Stimulated activated CD4-positive, alpha-beta T cell treated with anti-CD3 and anti-CD28 coated beads, Interleukin-2, amount 100 ng/mL, for 48 hours (primary cell): Measurements from ENCODE around the gene TM6SF1.
"Not testable (repeated sequence)": the region's sequence is repeated elsewhere in the genome, so short reads cannot be mapped to it uniquely, and the experiment has no call there.

Experiments used
- DNase-seq, 2 donors: peaks; one replicate each; pipeline ENCODE4 v3.0.0-alpha.2; 2020

The TM6SF1 gene

DNA sequence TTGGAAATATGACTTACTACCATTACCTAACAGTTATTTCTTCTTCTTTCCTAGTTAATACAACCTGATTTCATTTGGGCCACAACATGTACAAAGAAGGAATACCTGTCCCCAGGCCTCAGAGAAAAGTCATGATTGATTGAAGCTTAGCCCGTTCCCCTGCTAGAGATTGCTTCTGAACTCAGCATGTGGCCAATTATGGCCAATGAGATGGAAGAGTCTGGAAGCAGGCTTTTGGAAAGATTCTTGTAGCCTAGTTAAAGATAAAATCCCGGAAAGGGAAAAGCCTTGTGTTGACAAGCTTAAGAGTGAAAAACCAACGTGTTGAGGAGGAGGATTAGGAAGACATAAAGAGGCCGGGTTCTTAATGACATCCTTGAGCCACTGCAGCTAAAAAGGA is 17.0 kb upstream of the TM6SF1 start:
- no peak for DNase-seq

DNA sequence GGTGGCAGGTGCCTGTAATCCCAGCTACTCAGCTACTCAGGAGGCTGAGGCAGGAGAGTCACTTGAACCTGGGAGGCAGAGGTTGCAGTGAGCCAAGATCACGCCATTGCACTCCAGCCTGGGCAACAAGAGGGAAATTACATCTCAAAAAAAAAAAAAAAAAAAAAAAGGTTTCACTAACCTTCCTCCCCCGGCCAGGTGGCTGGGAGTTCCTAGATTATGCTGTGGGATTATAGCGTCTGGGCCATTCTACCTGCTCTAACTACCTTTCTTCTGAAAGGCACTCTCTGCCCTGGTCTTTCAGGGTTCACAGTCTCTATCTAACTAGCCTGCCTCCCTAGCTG is 15.5 kb upstream of the TM6SF1 start:
- DNase-seq = not testable (repeated sequence)

- DNase-seq = no peak
Measured at GRCh38 chr15:83092309-83092976, 15.0 kb upstream of the TM6SF1 start.

DNA sequence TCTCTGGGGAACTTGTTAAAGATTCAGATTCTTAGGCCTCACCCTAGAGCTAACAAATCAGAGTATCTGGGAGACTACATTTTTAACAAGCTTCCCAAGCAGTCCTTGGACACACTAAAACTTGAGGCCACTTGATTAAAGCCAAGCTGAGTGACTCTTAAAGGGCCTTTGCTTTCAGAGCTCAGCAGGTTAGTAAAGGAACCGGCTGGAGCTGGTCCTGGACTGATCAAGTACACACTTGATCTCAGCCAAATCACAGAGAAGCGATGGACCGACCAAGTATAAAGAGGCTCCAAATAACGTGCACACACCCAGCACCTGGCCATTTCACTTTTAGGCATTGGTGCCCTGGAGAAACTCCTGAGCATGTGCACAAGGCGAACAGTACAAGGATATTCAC is 12.9 kb upstream of the TM6SF1 start:
- DNase-seq = no peak

DNA sequence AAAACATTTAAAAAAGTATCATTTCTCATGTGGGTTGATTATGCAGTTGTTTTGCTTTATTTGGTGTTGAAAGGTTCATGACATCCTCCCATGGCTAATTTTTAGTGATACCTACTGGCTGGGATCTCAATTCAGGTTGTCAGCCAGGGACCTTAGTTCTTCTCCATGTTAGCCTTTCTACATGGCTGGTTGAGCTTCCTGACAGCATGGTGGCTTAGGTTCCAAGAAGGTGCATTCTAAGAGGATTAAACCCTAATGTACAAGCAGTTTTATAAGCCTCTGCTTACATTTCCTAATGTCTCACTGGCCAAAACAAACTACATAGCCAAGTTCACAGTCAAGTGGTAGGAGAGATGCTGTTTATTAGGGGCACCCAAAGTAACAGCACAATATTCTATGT is 9.4 kb upstream of the TM6SF1 start:
- no peak for DNase-seq

GRCh38 chr15:83099290-83099689 is 8.2 kb upstream of the TM6SF1 start:
- DNase-seq = no peak

DNA sequence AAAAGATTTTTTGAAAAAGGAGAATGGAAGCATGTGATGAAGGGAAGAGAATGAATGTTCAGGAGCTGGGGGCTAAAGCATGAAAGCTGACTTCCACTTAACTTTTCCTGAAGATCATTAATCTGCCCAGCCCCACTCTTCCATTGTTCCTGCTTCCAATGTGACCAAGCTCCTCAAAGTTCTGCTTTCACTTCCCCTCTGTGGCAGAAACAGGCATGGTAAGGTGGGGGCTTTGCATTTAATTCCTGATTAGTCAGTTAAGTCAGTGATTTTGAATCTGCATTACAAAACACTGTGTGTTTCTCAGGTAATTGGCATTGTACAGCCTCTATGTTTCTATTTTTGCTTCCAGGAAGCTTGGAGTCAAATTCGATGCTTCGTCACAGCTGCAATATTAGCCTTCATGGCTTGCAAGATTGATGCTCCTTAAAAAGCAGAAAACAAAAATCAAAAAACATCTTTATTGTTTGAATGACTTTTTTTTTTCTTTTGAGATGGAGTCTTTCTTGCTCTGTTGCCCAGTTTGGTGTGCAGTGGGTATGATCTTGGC is 7.3 kb upstream of the TM6SF1 start:
- DNase-seq = no peak

GRCh38 chr15:83102346-83102745 is 5.1 kb upstream of the TM6SF1 start:
- DNase-seq = no peak

GRCh38 chr15:83104141-83104540 is 3.3 kb upstream of the TM6SF1 start:
- DNase-seq = no peak

DNA sequence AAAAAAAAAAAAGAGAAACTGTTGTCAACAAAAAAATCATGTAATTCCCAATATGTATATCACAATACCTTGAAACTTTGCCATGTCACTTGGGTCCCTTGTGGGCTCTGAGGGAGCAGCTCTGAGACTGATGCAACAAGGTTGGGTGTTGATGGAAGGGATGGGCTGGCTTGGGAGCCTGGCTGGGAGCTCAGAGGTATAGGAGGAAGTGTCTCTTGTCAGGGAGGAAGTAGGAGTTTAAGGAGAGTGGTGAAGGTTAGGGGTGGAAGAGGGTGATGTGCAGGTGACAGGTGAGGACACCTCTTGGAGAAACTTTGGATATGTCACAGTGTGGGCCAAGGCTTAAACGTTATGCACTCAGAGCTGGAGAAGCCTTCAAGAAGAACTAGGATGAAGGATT is 2.0 kb upstream of the TM6SF1 start:
- DNase-seq = no peak

GRCh38 chr15:83107841-83108181 is 366 bp downstream of the TM6SF1 start:
- no peak for DNase-seq

DNA sequence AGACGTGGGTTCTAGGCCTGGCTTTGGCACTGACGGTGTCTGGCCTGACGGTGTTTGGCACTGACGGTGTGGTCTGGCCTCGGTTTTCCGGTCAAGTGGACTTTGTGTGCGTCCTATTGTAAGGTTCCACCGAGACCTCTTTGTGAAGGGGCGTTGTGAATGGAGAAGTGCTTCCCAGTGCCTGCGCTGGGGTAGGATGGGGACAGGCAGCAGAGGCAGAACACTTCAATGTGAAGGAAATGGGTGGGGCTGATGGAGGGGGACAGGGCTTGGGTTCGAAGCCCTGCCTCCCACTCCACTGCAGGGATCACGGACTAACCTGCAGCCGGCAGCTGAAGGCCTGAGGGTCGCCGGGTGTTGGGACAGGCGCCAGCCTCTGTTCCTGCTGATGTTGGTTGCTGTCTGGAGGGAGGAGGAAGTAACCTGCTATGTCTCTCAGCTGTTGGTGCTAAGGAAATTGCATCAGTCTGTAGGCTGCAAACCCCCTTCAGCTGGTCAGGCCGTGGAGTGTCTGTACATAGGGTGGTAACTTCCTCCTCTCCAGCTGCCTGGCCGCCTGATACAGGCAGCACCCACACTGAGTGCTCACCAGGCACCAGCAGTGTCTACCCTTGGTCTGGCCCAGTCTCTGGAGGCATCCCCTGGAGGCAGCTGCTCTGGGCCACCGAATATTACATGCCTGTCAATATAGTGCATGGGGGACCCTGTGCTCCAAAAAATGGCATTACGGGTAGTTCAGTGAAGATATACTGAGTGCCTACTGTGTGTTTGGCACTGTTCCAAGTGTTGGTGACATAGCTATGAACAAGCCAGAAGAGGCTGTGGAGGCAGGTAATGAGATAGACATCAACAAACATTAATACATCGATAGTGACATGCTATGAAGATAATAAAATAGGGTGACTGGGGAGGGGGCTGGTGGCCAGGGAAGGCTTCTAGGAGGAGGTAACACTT is 1.1 kb downstream of the TM6SF1 start:
- DNase-seq = no peak

- no peak for DNase-seq
Measured at GRCh38 chr15:83109532-83109931, 2.1 kb downstream of the TM6SF1 start.

DNA sequence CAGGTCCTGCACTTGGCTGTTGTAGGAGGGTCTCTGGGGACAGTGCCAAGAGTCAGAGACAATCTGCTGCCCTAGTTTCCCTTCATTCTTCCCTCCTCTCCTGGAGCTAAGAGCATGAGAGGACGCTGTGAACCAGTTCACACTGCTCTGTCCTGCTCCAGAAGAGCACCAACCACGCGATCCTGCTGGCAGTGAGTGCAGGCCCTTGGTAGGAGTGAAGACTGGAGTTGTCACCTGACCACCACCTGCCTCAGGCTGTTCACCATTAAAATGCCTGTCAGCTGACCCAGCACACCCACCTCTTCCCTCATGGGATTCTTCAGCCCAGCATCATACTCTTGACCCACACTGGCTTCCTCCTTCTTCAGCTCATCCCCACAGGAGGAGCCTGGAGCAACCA is 2.9 kb downstream of the TM6SF1 start:
- no peak for DNase-seq

DNA sequence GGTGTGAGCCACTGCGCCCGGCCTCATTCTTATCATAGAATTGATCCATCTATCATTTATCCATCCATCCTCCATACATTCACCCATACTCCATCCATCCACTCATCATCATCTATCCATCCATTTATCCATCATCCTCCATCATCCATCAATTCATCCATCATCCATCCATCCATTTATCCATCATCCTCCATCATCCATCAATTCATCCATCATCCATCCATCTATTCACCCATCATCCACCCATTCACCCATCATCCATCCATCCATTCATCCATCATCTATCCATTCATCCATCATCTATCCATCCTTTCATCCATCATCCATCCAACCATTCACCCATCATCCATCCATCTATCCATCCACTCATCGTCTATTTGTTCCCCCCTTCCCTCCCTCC is 3.7 kb downstream of the TM6SF1 start:
- DNase-seq = no peak

DNA sequence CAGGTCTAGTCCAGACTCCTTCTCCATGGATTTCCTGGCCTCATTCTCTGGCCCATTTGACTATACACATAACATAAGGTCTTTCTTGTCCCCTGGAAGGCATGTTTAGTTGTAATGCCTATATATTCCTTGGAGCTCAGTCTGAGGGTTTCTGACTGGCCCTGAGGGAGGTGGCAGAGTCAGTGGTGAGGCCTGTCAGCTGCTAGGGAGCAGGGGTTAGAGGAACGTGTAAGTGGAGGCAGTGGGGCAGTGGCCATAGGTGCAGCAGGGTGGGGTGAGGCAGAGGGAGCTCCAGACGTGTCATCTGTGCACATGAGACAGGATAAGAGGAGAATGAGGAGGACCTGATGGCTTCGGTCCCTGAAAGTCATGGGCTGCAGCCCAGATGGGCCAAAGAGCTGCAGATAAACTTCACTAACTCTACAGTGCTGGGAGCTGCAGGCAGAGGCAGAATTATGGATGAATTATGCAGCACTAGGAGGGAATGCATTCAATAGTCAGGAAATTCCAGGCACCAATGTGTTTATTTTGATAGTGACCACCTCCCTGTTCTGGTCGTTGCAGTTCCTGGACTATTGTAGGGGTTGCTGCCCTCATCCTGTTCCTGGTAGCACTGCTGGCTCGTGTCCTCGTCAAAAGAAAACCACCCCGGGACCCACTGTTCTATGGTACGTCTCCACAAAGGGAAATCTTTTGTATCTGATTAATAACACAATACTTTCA is 4.9 kb downstream of the TM6SF1 start:
- DNase-seq = no peak

DNA sequence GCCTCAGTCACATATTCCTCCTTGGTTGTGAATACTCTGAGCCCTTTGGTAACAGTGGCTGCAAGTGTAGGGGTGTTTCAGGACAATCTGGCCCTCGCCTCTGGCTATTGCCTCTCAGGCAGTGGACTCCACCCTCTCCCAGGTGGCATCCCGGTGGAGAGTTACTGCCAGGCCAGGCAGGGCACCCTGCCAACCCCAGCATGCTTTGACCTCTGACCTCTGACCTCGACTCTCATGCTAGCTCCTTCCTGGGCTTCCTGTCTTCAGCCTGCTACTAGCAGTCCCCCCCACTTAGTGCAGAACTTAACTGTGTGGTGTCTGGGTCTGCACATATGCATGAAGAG is 5.5 kb downstream of the TM6SF1 start:
- DNase-seq = no peak

- no peak for DNase-seq
Measured at GRCh38 chr15:83113881-83114674, 6.6 kb downstream of the TM6SF1 start.

- no peak for DNase-seq
Measured at GRCh38 chr15:83114856-83115255, 7.4 kb downstream of the TM6SF1 start.

DNA sequence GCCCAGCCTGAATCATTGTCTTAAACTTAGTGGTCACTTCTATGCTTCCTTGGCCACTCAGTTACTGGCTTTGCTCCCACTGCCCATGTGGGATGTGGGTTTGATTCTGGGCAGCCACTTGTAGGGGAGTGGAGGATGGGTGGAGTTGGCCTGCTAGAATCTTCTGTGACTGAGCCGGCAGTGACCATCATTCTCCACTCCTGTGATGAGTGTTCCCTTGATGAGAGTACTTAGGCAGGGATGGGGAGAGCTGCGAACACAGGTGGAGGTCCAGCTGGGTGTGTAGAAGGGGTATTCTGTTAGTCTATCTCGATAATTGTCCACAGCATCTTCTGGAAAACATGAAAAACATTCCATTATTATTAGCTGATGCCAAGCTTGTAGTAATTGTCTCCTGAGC is 8.0 kb downstream of the TM6SF1 start:
- DNase-seq = no peak

GRCh38 chr15:83115831-83116565 is 8.6 kb downstream of the TM6SF1 start:
- DNase-seq = no peak

- no peak for DNase-seq
Measured at GRCh38 chr15:83118291-83118827, 10.9 kb downstream of the TM6SF1 start.
